GM06990 (cell line): ENCODE results near the gene NRG2.

Experiments
- DNase-seq: peaks from one replicate; pipeline ENCODE4 v3.0.0-alpha.2; 2011; ENCODE audit not compliant: insufficient read length; ENCODE audit errors: extremely low read depth
- H3K27me3 ChIP-seq: replicated peaks from 2 replicates; pipeline ENCODE4 v1.6.0; 2011; ENCODE audit warnings: low read length; ENCODE audit not compliant: control insufficient read depth, insufficient read depth
- H3K36me3 ChIP-seq: 2 replicates; pipeline ENCODE4 v1.5.1; 2011; ENCODE audit warnings: low read length; ENCODE audit not compliant: control insufficient read depth, insufficient read depth
- H3K4me3 ChIP-seq: replicated peaks from 2 replicates; pipeline ENCODE4 v1.5.1; 2011; ENCODE audit warnings: low read depth, mild to moderate bottlenecking, control low read depth, low read length
- TF ChIP-seq, protein P1 (sequence below): IDR thresholded peaks from 2 replicates; pipeline ENCODE4 v1.5.1; 2011; ENCODE audit warnings: low read length, control low read depth, mild to moderate bottlenecking, inconsistent platforms; ENCODE audit not compliant: insufficient read depth, poor library complexity, severe bottlenecking

The NRG2 gene

DNA sequence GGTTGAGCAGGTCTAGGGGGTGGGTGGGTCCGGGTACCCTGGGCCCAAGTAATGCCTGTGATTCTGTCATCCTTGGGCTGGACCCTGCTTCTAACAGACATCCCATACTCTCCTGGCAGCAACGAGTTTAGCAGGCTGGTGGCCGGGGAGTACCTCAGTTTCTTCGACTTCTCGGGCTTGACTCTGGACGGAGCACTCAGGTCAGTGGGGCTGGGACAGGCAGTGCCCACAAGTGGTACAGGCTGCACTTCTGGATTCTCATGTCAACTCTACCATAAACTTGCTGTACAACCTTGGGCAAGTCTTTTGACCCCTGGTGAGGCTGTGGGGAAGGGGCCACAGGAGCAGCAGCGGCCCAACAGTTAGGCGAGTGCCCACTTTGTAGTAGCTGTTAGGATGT, 225.7 kb downstream of the NRG2 start:
- no peak for DNase-seq
- TF ChIP-seq, protein P1, sequence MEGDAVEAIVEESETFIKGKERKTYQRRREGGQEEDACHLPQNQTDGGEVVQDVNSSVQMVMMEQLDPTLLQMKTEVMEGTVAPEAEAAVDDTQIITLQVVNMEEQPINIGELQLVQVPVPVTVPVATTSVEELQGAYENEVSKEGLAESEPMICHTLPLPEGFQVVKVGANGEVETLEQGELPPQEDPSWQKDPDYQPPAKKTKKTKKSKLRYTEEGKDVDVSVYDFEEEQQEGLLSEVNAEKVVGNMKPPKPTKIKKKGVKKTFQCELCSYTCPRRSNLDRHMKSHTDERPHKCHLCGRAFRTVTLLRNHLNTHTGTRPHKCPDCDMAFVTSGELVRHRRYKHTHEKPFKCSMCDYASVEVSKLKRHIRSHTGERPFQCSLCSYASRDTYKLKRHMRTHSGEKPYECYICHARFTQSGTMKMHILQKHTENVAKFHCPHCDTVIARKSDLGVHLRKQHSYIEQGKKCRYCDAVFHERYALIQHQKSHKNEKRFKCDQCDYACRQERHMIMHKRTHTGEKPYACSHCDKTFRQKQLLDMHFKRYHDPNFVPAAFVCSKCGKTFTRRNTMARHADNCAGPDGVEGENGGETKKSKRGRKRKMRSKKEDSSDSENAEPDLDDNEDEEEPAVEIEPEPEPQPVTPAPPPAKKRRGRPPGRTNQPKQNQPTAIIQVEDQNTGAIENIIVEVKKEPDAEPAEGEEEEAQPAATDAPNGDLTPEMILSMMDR = no peak
- H3K4me3 ChIP-seq = no peak overlapping the region
- no peaks in the 10 kb centered on the region for H3K36me3 ChIP-seq
- H3K27me3 ChIP-seq = peaks cover 7% of the 10 kb centered on the region; the same call in 1 of the 2 replicates

DNA sequence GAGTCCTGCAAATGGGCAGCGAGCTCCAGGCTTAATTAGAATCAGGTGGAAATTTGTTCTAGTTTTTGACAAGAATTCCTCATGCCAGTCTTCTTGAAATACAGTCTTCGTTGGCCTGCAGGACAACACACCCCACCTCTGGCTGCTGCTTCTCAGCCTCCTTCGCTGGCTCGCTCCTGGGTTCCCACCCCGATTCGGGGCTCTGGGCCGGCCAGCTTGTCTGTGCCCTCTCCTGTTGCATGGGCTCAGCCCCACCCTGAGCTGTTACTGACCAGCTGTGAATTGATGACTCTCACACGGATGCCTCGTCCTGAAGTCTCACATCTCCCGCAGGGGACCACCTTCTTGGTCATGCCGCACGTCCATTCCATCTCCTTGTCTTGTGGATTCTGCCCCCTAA, 226.5 kb downstream of the NRG2 start:
- TF ChIP-seq, protein P1 = no peak
- Histone ChIP-seq H3K36me3 (no peaks in the 10 kb centered on the region), H3K27me3 (peaks cover 7% of the 10 kb centered on the region; the same call in 1 of the 2 replicates), H3K4me3 (no peak overlapping the region)
- no peak for DNase-seq

DNA sequence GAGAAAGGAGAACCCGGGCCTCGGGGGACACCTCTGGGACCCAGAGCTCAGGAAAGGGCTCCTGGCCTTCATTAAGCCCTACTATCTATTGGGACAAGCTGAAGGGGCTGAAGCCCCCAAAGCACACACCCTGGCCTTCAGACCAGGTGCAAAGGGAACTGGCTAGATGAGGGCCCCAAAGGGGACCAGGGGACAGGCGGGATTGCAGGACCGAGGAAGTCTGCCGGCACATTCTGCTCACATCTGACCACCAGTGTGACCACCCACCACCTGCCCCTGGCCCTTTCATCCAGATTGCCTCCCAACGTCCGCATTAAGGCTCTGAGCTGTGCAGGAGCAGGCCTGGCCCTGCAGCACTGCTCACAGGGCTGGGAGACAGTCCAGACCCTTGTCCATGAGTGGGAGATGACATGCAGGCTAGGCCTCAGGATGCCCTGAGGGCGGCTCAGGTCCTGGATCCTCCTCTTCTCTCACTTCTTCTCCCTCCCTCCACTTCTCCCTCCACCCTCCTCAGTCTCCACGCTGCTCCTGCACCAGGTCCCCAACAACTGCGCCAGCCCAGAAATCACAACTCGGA, 228.3 kb downstream of the NRG2 start:
- Histone ChIP-seq H3K36me3 (no peaks in the 10 kb centered on the region), H3K27me3 (peaks cover 6% of the 10 kb centered on the region; the same call in 1 of the 2 replicates), H3K4me3 (no peak overlapping the region)
- DNase-seq = no peak
- TF ChIP-seq, protein P1 = no peak

DNA sequence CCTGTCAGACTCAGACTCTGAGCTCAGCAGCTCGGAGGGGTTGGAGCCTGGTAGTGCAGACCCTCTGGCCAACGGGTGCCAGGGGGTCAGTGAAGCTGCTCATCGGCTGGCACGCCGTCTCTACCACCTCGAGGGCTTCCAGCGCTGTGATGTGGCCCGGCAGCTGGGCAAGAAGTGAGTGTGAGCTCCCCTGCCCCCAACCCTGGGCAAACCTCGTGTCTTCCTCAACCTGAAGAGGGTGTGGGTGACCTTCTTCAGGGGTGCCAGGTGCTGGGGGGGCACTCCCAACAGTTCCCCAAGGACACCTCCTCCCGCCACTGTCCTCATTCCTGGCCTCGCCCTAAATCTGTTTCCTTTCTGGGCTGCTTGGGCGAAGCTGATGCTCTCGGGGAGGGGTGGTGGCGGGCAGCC, 228.9 kb downstream of the NRG2 start:
- DNase-seq = no peak
- TF ChIP-seq, protein P1 = no peak
- Histone ChIP-seq H3K36me3 (no peaks in the 10 kb centered on the region), H3K27me3 (peaks cover 6% of the 10 kb centered on the region; the same call in 1 of the 2 replicates), H3K4me3 (no peak overlapping the region)

DNA sequence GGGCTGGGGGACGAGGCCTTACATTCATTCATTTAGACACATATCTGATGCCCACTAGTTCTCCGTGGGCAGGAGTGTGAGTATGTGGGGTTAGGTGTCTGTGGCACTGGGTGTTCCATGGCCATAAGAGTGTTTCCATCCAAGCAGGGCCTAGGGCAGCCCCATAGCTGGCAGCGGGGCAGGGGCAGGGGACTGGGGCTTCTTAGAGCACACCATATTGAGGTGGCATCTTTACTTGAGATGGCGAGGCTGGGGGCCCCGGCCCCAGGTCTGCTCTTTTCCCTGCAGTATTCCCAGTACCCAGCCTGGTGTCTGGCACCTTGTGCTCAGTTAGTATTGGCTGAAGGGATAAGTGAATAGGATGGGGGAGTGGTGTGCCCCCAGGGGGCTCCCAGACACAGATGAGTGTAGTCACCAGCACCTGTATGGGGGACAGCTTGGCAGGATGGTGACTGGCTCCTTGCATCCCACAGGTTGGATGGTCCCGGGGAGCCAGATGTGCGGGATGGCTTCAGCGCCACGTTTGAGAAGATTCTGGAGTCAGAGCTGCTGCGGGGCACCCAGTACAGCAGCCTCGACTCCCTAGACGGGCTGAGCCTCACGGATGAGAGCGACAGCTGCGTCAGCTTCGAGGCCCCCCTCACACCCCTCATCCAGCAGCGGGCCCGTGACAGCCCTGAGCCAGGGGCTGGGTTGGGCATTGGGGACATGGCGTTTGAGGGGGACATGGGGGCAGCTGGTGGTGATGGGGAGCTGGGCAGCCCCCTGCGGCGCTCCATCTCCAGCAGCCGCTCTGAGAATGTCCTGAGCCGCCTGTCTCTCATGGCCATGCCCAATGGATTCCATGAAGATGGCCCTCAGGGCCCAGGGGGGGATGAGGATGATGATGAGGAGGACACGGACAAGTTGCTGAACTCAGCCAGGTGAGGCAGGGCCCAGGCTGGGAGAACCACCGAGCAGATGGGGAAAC, 230.0 kb downstream of the NRG2 start:
- no peaks in the 10 kb centered on the region for H3K36me3 ChIP-seq
- no peak overlapping the region for H3K4me3 ChIP-seq
- no peak for DNase-seq
- TF ChIP-seq, protein P1 = no peak
- peaks cover 6% of the 10 kb centered on the region; the same call in 1 of the 2 replicates for H3K27me3 ChIP-seq
